Omental fat pad (tissue), 4 donors: ENCODE measurements around the gene HJV. TPM values are rescaled to one million over a fixed set of nuclear protein-coding genes. Genes with fewer than 3 reads are reported as not detected.

Source experiments
- ATAC-seq: fragments of 150-250 bp; one replicate; pipeline ENCODE4 v1.9.1; 2016; ENCODE audit warnings: mild to moderate bottlenecking, moderate library complexity; ENCODE audit not compliant: low FRiP score
- DNase-seq: peaks from one replicate; pipeline ENCODE4 v3.0.0-alpha.2; 2019; ENCODE audit warnings: low spot score
- CTCF ChIP-seq, 3 donors: fragments of 450-650 bp; IDR thresholded peaks; one replicate each; pipeline ENCODE4 v1.5.1; 2016 to 2017; ENCODE audit warnings: antibody characterized with exemption in 3 of 3, mild to moderate bottlenecking in 3 of 3, moderate library complexity in 2 of 3
- total RNA-seq, 4 donors: library from RNA; depleted of rRNA; stranded (reverse); fragments of >200 nt; gene quantifications; one replicate each; pipeline ENCODE4 v1.1.0, GENCODE V29; 2016

HJV gene
- total RNA-seq, 4 donors from 2014 or later = not detected

GRCh38 chr1:146039844-146040194 lies 18.3 kb upstream of the HJV start:
- ATAC-seq (no peak), DNase-seq (no peak)
- no peak for TF ChIP-seq CTCF (IDR thresholded peaks at IDR 0.05)

- DNase-seq (peak; percentile 40), ATAC-seq (peak; percentile 54)
- no peak for TF ChIP-seq CTCF (IDR thresholded peaks at IDR 0.05)
Measured at GRCh38 chr1:146036965-146037646, 15.6 kb upstream of the HJV start.

- TF ChIP-seq CTCF (IDR thresholded peaks at IDR 0.05) = no peak
- DNase-seq = no peak
- ATAC-seq = no peak
Measured at GRCh38 chr1:146036241-146036964, 14.9 kb upstream of the HJV start.

GRCh38 chr1:146035048-146035423 lies 13.5 kb upstream of the HJV start:
- ATAC-seq = no peak
- TF ChIP-seq CTCF (IDR thresholded peaks at IDR 0.05) = no peak
- no peak for DNase-seq

- no peak for ATAC-seq
- no peak for TF ChIP-seq CTCF (IDR thresholded peaks at IDR 0.05)
- no peak for DNase-seq
Measured at GRCh38 chr1:146032631-146033219, 11.2 kb upstream of the HJV start.

- no peak for DNase-seq
Measured at GRCh38 chr1:146031476-146031875, 9.9 kb upstream of the HJV start.

More at GRCh38 chr1:146031476-146031875, 9.9 kb upstream of the HJV start:
- ATAC-seq = no peak
- no peak for TF ChIP-seq CTCF (IDR thresholded peaks at IDR 0.05)
